Duodenal mucosa (tissue), 2 donors: ENCODE data around the gene MAP3K3.

Experiments
- H3K27ac ChIP-seq: one replicate; pipeline ENCODE4 v1.7.0; 2013; ENCODE audit warnings: low read depth, low read length
- H3K27me3 ChIP-seq, 2 donors: one replicate each; pipeline ENCODE4 v1.7.0; 2013; ENCODE audit warnings: low read length in 2 of 2, control low read depth in 1 of 2; ENCODE audit not compliant: insufficient read depth in 2 of 2, control insufficient read depth in 1 of 2
- H3K36me3 ChIP-seq, 2 donors: one replicate each; pipeline ENCODE4 v1.7.0; 2013; ENCODE audit warnings: low read length in 2 of 2, control low read depth in 1 of 2; ENCODE audit not compliant: insufficient read depth in 2 of 2, control insufficient read depth in 1 of 2
- H3K4me1 ChIP-seq, 2 donors: one replicate each; pipeline ENCODE4 v1.7.0; 2013; ENCODE audit warnings: low read length in 2 of 2, control low read depth in 1 of 2; ENCODE audit not compliant: insufficient read depth in 2 of 2, control insufficient read depth in 1 of 2
- H3K4me3 ChIP-seq, 2 donors: one replicate each; pipeline ENCODE4 v1.7.0; 2013; ENCODE audit warnings: low read length in 2 of 2, low read depth in 1 of 2
- H3K9ac ChIP-seq, 2 donors: one replicate each; pipeline ENCODE4 v1.7.0; 2013; ENCODE audit warnings: low read length in 2 of 2, low read depth in 1 of 2
- H3K9me3 ChIP-seq, 2 donors: one replicate each; pipeline ENCODE4 v1.7.0; 2013; ENCODE audit warnings: low read length in 2 of 2, control low read depth in 1 of 2; ENCODE audit not compliant: control insufficient read depth in 1 of 2

The MAP3K3 gene

DNA sequence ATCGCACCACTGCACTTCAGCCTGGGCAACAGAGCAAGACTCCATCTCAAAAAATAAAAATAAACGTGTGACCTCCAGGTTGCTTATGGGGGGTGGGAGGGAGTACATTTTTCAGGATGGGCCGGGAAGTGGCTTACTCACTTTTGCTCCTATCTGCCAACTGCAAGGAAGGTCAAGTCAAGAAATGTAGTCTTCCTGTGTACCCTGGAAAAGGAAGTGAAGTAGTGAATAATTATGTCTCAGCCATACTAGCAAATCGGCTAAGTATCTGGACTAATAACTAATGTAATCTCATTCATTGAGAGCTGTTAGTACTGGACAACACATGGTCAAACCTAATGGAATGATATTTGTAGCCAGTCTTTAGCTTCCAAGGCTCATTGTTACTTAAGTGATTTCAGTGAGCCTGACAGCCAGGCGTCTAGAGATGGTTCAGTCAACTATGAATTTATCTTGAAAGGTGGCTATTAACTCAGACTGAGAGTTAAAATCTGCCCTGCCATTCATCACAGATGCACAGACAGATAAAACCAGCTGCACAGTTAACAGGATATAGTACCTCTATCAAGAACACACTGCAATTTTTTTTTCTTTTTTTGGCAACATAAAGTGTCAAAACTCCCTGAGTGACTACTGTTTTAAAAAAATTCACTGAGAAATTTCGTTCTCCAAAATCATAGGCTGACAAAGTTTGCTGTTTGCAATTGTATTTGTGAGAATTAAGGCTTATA, 25.2 kb upstream of the MAP3K3 start:
- H3K9me3 ChIP-seq: no peaks in the 10 kb centered on the region
- no peak overlapping the region for H3K4me3 ChIP-seq
- H3K9ac ChIP-seq: no peak overlapping the region
- no peaks in the 10 kb centered on the region for H3K27me3 ChIP-seq
- H3K4me1 ChIP-seq: peaks cover 11 to 21% of the 10 kb centered on the region in 2 donors
- peaks cover 0 to 9% of the 10 kb centered on the region in 2 donors for H3K36me3 ChIP-seq
- H3K27ac ChIP-seq: no peak overlapping the region

DNA sequence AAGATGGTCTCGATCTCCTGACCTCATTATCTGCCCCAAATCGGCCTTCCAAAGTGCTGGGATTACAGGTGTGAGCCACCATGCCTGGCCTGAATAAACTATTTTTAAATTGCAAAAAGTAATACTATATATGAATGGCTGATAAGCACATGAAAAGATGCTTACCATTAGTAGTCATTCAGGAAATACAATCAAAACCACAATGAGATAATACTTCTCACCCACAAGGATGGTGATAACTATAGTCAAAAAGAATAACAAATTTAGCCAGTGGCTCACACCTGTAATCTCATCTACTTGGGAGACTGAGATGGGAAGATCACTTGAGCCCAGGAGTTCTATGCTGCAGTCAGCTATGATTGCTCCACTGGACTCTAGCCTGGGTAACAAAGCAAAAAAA, 23.9 kb upstream of the MAP3K3 start:
- Histone ChIP-seq H3K36me3 (no peaks in the 10 kb centered on the region), H3K4me1 (peaks cover 11 to 21% of the 10 kb centered on the region in 2 donors), H3K9ac (no peak overlapping the region), H3K4me3 (no peak overlapping the region), H3K27me3 (no peaks in the 10 kb centered on the region), H3K9me3 (no peaks in the 10 kb centered on the region), H3K27ac (no peak overlapping the region)

DNA sequence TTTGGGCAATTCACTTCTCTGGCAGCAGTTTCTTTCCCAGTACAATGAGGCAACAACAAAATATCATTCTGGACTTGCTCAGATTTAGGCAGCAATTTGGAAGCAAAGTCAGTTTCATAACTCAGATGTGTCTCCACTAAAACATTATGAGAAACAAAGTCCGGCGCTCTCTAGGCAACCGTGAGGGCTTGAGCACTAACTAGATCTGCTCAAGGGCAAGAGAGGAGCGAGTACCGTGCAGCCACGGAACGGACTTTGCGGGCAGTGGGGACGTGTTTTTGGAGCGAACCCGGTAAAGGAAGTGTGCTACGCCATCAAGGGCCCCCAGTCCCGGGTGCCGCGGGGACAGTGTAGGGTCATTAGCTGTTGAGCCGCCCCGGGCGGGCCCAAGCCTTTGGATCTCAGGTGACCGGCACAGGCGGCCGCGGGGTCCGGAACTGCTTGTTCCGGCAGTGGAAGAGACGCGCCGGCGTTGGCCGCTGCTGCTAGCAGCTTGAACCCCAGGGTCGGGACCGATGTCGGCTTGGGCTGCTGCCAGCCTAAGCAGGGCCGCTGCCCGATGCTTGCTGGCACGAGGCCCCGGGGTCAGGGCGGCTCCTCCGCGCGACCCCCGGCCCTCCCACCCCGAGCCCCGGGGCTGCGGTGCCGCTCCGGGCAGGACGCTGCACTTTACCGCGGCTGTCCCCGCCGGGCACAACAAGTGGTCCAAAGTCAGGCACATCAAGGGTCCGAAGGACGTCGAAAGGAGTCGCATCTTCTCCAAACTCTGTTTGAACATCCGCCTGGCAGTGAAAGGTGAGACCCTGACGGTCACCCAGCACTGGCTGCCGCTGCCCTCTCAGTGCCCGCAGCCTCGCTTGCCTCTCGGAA, 21.4 kb upstream of the MAP3K3 start, which contains the start of gene TACO1:
Gene TACO1 (plus strand): TSS at position 327 of the 870 bp plus-strand sequence. CDS start 189 bp downstream, at position 516.
- Histone ChIP-seq H3K36me3 (peaks cover 15 to 16% of the 10 kb centered on the region in 2 donors), H3K27ac (peak within 1 kb of the TSS; percentile 56), H3K4me3 (peak within 1 kb of the TSS; percentile 96 to 97), H3K9ac (peak within 1 kb of the TSS; percentile 90 to 93), H3K27me3 (no peaks in the 10 kb centered on the region), H3K4me1 (peaks cover 11 to 21% of the 10 kb centered on the region in 2 donors), H3K9me3 (no peaks in the 10 kb centered on the region)

DNA sequence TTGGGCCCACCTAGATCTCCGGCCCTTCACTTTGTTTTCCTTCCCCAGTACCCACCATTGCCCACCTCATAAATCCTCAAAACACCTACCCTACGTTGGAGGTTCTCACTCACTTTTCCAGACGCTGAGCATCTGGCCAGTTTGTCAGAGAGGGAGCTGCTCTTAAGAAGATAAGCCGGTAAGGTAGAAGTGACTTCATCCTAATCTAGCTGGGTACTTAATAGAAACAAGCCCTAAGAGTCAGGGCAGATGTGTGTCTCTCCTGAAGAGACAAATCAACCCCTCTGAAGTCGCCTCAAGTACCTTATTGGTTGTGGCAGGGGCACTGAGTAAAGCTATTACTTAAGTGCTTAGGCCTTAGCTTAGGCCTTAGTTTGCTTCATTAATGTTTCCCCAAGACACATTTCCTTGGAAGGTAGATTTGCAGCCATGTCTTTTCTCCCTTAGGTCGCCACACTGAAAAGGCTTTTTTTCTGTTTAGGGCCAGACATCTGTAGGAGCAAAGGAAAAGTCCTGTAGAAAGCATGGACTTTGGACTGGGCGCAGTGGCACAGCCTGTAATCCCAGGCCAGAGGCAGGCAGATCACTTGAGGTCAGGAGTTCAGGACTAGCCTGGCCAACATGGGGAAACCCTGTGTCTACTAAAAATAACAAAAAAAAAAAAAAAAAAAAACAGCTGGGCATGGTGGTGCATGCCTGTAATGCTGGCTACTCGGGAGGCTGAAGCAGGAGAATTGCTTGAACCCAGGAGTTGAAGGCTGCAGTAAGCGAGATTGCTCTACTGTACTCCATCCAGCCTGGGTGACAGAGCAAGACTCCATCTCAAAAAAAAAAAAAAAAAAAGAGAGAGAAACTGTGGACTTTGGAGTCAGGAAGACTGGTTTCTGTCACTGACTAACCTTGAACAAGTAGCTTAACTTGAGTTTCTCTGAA, 20.5 kb upstream of the MAP3K3 start:
- no peaks in the 10 kb centered on the region for H3K27me3 ChIP-seq
- H3K4me1 ChIP-seq: peaks cover 11 to 21% of the 10 kb centered on the region in 2 donors
- H3K4me3 ChIP-seq: peak overlapping the region; percentile 96 to 97
- no peaks in the 10 kb centered on the region for H3K9me3 ChIP-seq
- peak overlapping the region; percentile 90 to 93 for H3K9ac ChIP-seq
- peak overlapping the region; percentile 56 for H3K27ac ChIP-seq
- H3K36me3 ChIP-seq: peaks cover 21 to 24% of the 10 kb centered on the region in 2 donors

DNA sequence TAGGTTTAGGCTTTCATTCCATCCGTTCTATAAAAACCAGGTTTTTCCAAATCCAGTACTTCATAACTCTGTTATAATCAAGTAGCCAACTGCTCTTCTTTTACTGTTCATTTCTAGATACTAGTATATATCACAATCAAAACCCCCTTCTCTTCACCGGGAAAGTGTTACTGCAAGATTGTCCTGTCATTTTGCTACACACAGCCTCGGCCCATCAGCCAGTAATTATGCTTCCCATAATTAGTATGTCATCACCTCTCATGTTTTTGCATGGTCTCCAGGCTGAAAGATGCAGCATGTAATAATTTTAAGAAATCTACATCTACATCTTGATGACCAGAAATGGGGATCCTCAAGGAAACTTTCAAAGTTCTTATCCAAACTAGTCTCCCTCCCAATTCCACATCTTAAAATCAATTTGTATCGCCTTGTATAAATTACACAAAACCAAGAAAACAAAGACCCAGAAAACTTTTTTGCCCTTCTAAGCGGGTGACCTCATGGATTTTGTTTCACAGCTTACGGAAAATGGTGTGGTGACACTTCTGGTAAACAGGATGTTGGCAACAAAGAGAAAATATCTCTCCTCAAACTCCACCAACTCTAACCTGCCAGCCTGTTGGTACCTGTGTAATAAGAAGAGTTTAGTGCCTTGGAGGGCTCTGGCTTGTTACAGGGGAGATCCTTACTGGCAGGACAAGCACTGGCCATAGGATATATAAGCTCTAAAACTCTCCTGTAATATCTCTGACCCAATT, 12.2 kb upstream of the MAP3K3 start:
- H3K4me3 ChIP-seq: no peak overlapping the region
- no peaks in the 10 kb centered on the region for H3K9me3 ChIP-seq
- H3K27ac ChIP-seq: no peak overlapping the region
- no peak overlapping the region for H3K9ac ChIP-seq
- H3K4me1 ChIP-seq: no peaks in the 10 kb centered on the region
- H3K36me3 ChIP-seq: peaks cover 30 to 56% of the 10 kb centered on the region in 2 donors
- H3K27me3 ChIP-seq: no peaks in the 10 kb centered on the region

- no peaks in the 10 kb centered on the region for H3K4me1 ChIP-seq
- H3K27me3 ChIP-seq: no peaks in the 10 kb centered on the region
- no peak overlapping the region for H3K9ac ChIP-seq
- H3K27ac ChIP-seq: no peak overlapping the region
- H3K9me3 ChIP-seq: no peaks in the 10 kb centered on the region
- peaks cover 22 to 47% of the 10 kb centered on the region in 2 donors for H3K36me3 ChIP-seq
- no peak overlapping the region for H3K4me3 ChIP-seq
Measured at GRCh38 chr17:63610854-63611253, 11.4 kb upstream of the MAP3K3 start.

DNA sequence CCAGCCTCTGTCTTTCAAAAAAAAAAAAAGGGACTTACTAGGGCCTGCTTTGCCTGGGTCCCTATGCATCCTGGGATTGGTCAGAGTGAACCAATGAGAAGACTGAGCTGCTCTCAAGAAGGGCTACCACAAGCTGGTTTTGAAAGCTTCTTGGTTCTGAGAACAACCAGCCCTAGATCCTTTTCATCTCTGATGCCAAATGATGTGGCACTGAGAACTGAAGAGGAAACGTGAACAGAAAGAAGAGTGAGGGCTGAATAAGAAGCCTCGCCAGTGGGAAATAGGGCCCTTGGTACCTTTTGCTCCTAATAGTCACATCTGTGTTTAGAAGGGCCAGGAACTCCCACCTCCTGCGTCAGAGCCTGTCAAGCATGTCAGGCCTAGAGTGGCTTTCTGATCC, 10.9 kb upstream of the MAP3K3 start:
- Histone ChIP-seq H3K9me3 (no peaks in the 10 kb centered on the region), H3K4me3 (no peak overlapping the region), H3K36me3 (peaks cover 18 to 42% of the 10 kb centered on the region in 2 donors), H3K4me1 (no peaks in the 10 kb centered on the region), H3K9ac (no peak overlapping the region), H3K27ac (no peak overlapping the region), H3K27me3 (no peaks in the 10 kb centered on the region)

GRCh38 chr17:63613663-63614062, 8.6 kb upstream of the MAP3K3 start:
- no peaks in the 10 kb centered on the region for H3K27me3 ChIP-seq
- no peaks in the 10 kb centered on the region for H3K4me1 ChIP-seq
- H3K9ac ChIP-seq: no peak overlapping the region
- H3K36me3 ChIP-seq: peaks cover 0 to 20% of the 10 kb centered on the region in 2 donors
- no peaks in the 10 kb centered on the region for H3K9me3 ChIP-seq
- H3K4me3 ChIP-seq: no peak overlapping the region
- no peak overlapping the region for H3K27ac ChIP-seq

DNA sequence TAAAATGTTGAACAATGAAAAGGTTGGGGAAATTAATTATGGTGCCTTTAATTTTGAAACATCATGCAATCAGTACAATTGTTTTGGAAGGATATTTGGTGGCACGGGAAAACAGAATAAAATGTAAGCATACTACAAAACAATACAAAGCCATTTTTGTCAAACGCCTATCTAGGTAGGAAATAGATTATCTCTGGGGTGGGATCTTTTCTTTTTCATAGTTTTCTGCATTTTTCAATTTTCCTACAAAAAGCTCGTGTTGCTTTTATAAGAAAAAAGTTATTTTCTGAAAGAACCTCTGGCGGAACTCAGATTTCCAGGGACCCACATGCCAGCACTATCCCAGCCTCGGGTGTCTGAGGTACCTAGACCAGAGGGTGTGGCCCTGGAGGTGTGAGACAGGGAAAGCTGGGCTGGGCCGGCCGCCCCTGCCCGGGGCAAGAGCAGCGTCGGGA, 961 bp upstream of the MAP3K3 start:
- Histone ChIP-seq H3K27me3 (no peaks in the 10 kb centered on the region), H3K9ac (peak overlapping the region; percentile 35 to 85), H3K9me3 (no peaks in the 10 kb centered on the region), H3K27ac (peak overlapping the region; percentile 22), H3K4me1 (peaks cover 10 to 21% of the 10 kb centered on the region in 2 donors), H3K36me3 (no peaks in the 10 kb centered on the region), H3K4me3 (peak overlapping the region; percentile 76 to 87)
